Measurements from ENCODE around the gene KIF6.

KIF6 gene

GRCh38 chr6:39669973-39670342 is 55.2 kb downstream of the KIF6 start:
- Histone ChIP-seq H2AFZ (no peak overlapping the region), H3K9ac (no peak overlapping the region), H3K36me3 (ENCODE audit: control insufficient read depth, insufficient read depth, low read length) (no peaks in the 10 kb centered on the region), H3K27me3 (ENCODE audit: control insufficient read depth, insufficient read depth, low read length) (no peaks in the 10 kb centered on the region), H3K27ac (no peak overlapping the region), H3K4me2 (ENCODE audit: low read length) (no peak overlapping the region), H3K9me3 (ENCODE audit: control insufficient read depth, low read length) (no peaks in the 10 kb centered on the region), H3K79me2 (no peaks in the 10 kb centered on the region), H3K4me1 (no peaks in the 10 kb centered on the region), H3K4me3 (ENCODE audit: low read depth, low read length) (no peak overlapping the region)
- no peak for TF ChIP-seq CTCF (IDR thresholded peaks at IDR 0.05)

- H3K4me2 ChIP-seq (ENCODE audit: low read length), result no peak overlapping the region
- no peak for TF ChIP-seq CTCF (IDR thresholded peaks at IDR 0.05)
- H3K9me3 ChIP-seq (ENCODE audit: control insufficient read depth, low read length), result no peaks in the 10 kb centered on the region
- no peak overlapping the region for H2AFZ ChIP-seq
- no peaks in the 10 kb centered on the region for H3K36me3 ChIP-seq (ENCODE audit: control insufficient read depth, insufficient read depth, low read length)
- no peak overlapping the region for H3K27ac ChIP-seq
- H3K4me1 ChIP-seq, result no peaks in the 10 kb centered on the region
- no peak overlapping the region for H3K4me3 ChIP-seq (ENCODE audit: low read depth, low read length)
- no peaks in the 10 kb centered on the region for H3K27me3 ChIP-seq (ENCODE audit: control insufficient read depth, insufficient read depth, low read length)
- H3K9ac ChIP-seq, result no peak overlapping the region
- no peaks in the 10 kb centered on the region for H3K79me2 ChIP-seq
Observed at GRCh38 chr6:39669207-39669972, 55.8 kb downstream of the KIF6 start.

GRCh38 chr6:39666706-39667489 is 58.3 kb downstream of the KIF6 start:
- Histone ChIP-seq H3K4me2 (ENCODE audit: low read length) (no peak overlapping the region), H3K27ac (no peak overlapping the region), H3K9me3 (ENCODE audit: control insufficient read depth, low read length) (no peaks in the 10 kb centered on the region), H3K79me2 (no peaks in the 10 kb centered on the region), H3K4me3 (ENCODE audit: low read depth, low read length) (no peak overlapping the region), H3K36me3 (ENCODE audit: control insufficient read depth, insufficient read depth, low read length) (no peaks in the 10 kb centered on the region), H3K27me3 (ENCODE audit: control insufficient read depth, insufficient read depth, low read length) (no peaks in the 10 kb centered on the region), H3K4me1 (no peaks in the 10 kb centered on the region), H2AFZ (no peak overlapping the region), H3K9ac (no peak overlapping the region)
- TF ChIP-seq CTCF (IDR thresholded peaks at IDR 0.05), result no peak

- Histone ChIP-seq H3K79me2 (no peaks in the 10 kb centered on the region), H3K9ac (no peak overlapping the region), H3K36me3 (ENCODE audit: control insufficient read depth, insufficient read depth, low read length) (no peaks in the 10 kb centered on the region), H3K27me3 (ENCODE audit: control insufficient read depth, insufficient read depth, low read length) (no peaks in the 10 kb centered on the region), H3K27ac (no peak overlapping the region), H3K4me2 (ENCODE audit: low read length) (no peak overlapping the region), H3K9me3 (ENCODE audit: control insufficient read depth, low read length) (no peaks in the 10 kb centered on the region), H3K4me1 (no peaks in the 10 kb centered on the region), H3K4me3 (ENCODE audit: low read depth, low read length) (no peak overlapping the region), H2AFZ (no peak overlapping the region)
- no peak for TF ChIP-seq CTCF (IDR thresholded peaks at IDR 0.05)
Observed at GRCh38 chr6:39665861-39666260, 59.3 kb downstream of the KIF6 start.
